ENCODE data around the gene MIEF1.
"Not testable (repeated sequence)": the region's sequence is repeated elsewhere in the genome, so short reads cannot be mapped to it uniquely, and the experiment has no call there.

DNA sequence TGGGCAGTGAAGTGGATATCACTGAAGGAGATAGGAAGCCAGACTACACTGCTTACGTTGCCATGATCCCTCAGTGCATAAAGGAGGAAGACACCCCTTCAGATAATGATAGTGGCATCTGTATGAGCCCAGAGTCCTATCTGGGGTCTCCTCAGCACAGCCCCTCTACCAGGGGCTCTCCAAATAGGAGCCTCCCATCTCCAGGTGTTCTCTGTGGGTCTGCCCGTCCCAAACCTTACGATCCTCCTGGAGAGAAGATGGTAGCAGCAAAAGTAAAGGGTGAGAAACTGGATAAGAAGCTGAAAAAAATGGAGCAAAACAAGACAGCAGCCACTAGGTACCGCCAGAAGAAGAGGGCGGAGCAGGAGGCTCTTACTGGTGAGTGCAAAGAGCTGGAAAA is 20.0 kb downstream of the MIEF1 start:
- TF ChIP-seq, protein P1, sequence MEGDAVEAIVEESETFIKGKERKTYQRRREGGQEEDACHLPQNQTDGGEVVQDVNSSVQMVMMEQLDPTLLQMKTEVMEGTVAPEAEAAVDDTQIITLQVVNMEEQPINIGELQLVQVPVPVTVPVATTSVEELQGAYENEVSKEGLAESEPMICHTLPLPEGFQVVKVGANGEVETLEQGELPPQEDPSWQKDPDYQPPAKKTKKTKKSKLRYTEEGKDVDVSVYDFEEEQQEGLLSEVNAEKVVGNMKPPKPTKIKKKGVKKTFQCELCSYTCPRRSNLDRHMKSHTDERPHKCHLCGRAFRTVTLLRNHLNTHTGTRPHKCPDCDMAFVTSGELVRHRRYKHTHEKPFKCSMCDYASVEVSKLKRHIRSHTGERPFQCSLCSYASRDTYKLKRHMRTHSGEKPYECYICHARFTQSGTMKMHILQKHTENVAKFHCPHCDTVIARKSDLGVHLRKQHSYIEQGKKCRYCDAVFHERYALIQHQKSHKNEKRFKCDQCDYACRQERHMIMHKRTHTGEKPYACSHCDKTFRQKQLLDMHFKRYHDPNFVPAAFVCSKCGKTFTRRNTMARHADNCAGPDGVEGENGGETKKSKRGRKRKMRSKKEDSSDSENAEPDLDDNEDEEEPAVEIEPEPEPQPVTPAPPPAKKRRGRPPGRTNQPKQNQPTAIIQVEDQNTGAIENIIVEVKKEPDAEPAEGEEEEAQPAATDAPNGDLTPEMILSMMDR (IDR thresholded peaks at IDR 0.05): not testable (repeated sequence)
- not testable (repeated sequence) for TF ChIP-seq POLR2A (IDR thresholded peaks at IDR 0.05)
